OCI-LY7 (cell line): ENCODE measurements around the gene GALNTL6. TPM values are rescaled to one million over a fixed set of nuclear protein-coding genes. Genes with fewer than 3 reads are reported as not detected.

Experiments used
- BruUV-seq: library from RNA; stranded (reverse); fragments of 400-500 nt; replicated peaks from 2 replicates; lab custom pipeline; 2021; lab: Mats Ljungman, UMichigan
- CTCF ChIA-PET: fragments of 300-600 bp; sonication (Branson Sonifier 250); formaldehyde crosslinking; loops from one replicate; lab custom pipeline; 2022; ENCODE audit warnings: antibody characterized with exemption; ENCODE audit not compliant: unreplicated experiment; lab: Charles Lee
- POLR2A ChIA-PET: fragments of 300-600 bp; sonication (Branson Sonifier 250); formaldehyde crosslinking; loops from one replicate; lab custom pipeline; 2022; ENCODE audit warnings: antibody characterized with exemption; lab: Charles Lee
- DNase-seq: peaks from one replicate; pipeline ENCODE4 v3.0.0-alpha.2; 2015; ENCODE audit warnings: low spot score
- H2AFZ ChIP-seq: fragments of 200-600 bp; sonication (generic), shearing (Covaris generic); 2 replicates; pipeline ENCODE4 v1.6.1; 2014; ENCODE audit warnings: mild to moderate bottlenecking, antibody characterized with exemption, low read length, moderate library complexity
- H3K27ac ChIP-seq: fragments of 200-600 bp; sonication (generic); 2 replicates; pipeline ENCODE4 v1.5.1; 2014; ENCODE audit warnings: mixed run types, low read depth, mild to moderate bottlenecking, moderate library complexity, low read length, inconsistent platforms; ENCODE audit not compliant: poor library complexity, severe bottlenecking
- H3K36me3 ChIP-seq: fragments of 200-600 bp; sonication (generic); 2 replicates; pipeline ENCODE4 v1.6.1; 2014; ENCODE audit warnings: mild to moderate bottlenecking, antibody characterized with exemption, low read length, moderate library complexity, mixed read lengths; ENCODE audit not compliant: insufficient read depth
- H3K4me1 ChIP-seq: fragments of 200-600 bp; sonication (generic); 2 replicates; pipeline ENCODE4 v1.5.1; 2014; ENCODE audit warnings: mild to moderate bottlenecking, low read length; ENCODE audit not compliant: insufficient read depth, poor library complexity, severe bottlenecking
- H3K4me2 ChIP-seq: fragments of 200-600 bp; sonication (generic); 2 replicates; pipeline ENCODE4 v1.6.1; 2014; ENCODE audit warnings: mild to moderate bottlenecking, low read length
- H3K4me3 ChIP-seq: fragments of 200-600 bp; sonication (generic); 2 replicates; pipeline ENCODE4 v1.5.1; 2014; ENCODE audit warnings: mild to moderate bottlenecking, low read depth, low read length; ENCODE audit not compliant: poor library complexity, severe bottlenecking
- H3K79me2 ChIP-seq: fragments of 200-600 bp; sonication (generic); 2 replicates; pipeline ENCODE4 v1.6.1; 2016; ENCODE audit warnings: low read depth, mild to moderate bottlenecking, low read length, moderate library complexity, mixed read lengths; ENCODE audit not compliant: insufficient read depth
- H3K9me2 ChIP-seq: fragments of 200-600 bp; sonication (generic); 2 replicates; pipeline ENCODE4 v1.6.1; 2016; ENCODE audit warnings: mild to moderate bottlenecking, low read length, mixed read lengths; ENCODE audit not compliant: insufficient read depth
- H3K9me3 ChIP-seq: fragments of 200-600 bp; sonication (generic); 2 replicates; pipeline ENCODE4 v1.6.1; 2014; ENCODE audit warnings: mild to moderate bottlenecking, mixed run types, low read length, mixed read lengths
- H4K20me1 ChIP-seq: fragments of 200-600 bp; sonication (generic); 2 replicates; pipeline ENCODE4 v1.6.1; 2014; ENCODE audit warnings: mild to moderate bottlenecking, antibody characterized with exemption, low read length, moderate library complexity, mixed read lengths; ENCODE audit not compliant: insufficient read depth
- EZH2phosphoT487 ChIP-seq: fragments of 200-600 bp; sonication (generic); IDR thresholded peaks from 2 replicates; pipeline ENCODE4 v1.6.1; 2018; ENCODE audit warnings: low read depth, borderline replicate concordance, mild to moderate bottlenecking, mixed run types, antibody characterized with exemption, low read length, moderate library complexity, mixed read lengths
- intact Hi-C: fragments of 100-400 bp; cut with micrococcal nuclease; formaldehyde crosslinking; loops from one replicate; pipeline ENCODE4 v1.10.0; 2022; ENCODE audit not compliant: unreplicated experiment
- total RNA-seq, 2 experiments: library from RNA; depleted of rRNA in 1 of 2; stranded (reverse); fragments of >200 nt in 1 of 2; shearing (Covaris generic) in 1 of 2; gene quantifications; 2 replicates each; pipeline ENCODE4 v1.2.3, GENCODE V29; 2014 to 2022
- TF ChIP-seq, protein P1 (sequence below): fragments of 200-600 bp; sonication (generic); conservative IDR thresholded peaks from 2 replicates; pipeline ENCODE4 v1.5.1; 2014; ENCODE audit warnings: mild to moderate bottlenecking, antibody characterized with exemption, low read length, moderate library complexity, mixed read lengths

GALNTL6 gene
- total RNA-seq, 2 experiments from 2014 or later, result not detected

DNA sequence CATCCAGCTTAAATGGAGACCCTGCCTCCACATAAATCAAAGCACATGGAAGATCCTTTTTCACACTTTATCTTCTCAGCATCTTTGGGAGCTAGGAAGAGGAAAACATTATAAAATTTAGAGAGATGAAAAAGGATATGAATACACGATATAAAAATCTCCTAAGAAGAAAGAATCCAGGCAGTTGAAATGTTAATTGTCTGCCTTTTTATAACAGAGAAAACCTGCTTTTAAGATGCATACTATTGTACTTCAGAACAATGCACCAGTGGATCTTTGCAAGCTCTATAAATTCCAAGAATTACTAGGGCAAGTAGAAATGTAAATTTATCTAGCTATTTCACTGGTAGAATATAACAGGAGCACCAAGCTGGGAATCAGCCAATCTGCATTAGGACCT lies 1055.1 kb downstream of the GALNTL6 start:
- no peak overlapping the region for H3K27ac ChIP-seq
- no peaks in the 10 kb centered on the region for H3K9me2 ChIP-seq
- H3K36me3 ChIP-seq, result no peaks in the 10 kb centered on the region
- no peak overlapping the region for H3K4me2 ChIP-seq
- H3K4me1 ChIP-seq, result no peaks in the 10 kb centered on the region
- TF ChIP-seq, protein P1, sequence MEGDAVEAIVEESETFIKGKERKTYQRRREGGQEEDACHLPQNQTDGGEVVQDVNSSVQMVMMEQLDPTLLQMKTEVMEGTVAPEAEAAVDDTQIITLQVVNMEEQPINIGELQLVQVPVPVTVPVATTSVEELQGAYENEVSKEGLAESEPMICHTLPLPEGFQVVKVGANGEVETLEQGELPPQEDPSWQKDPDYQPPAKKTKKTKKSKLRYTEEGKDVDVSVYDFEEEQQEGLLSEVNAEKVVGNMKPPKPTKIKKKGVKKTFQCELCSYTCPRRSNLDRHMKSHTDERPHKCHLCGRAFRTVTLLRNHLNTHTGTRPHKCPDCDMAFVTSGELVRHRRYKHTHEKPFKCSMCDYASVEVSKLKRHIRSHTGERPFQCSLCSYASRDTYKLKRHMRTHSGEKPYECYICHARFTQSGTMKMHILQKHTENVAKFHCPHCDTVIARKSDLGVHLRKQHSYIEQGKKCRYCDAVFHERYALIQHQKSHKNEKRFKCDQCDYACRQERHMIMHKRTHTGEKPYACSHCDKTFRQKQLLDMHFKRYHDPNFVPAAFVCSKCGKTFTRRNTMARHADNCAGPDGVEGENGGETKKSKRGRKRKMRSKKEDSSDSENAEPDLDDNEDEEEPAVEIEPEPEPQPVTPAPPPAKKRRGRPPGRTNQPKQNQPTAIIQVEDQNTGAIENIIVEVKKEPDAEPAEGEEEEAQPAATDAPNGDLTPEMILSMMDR, result no peak
- no peak for TF ChIP-seq EZH2phosphoT487
- intact Hi-C loops, result no loop called here
- ChIA-PET POLR2A (no interaction called here), CTCF (no interaction called here)
- no peak for DNase-seq
- no peaks in the 10 kb centered on the region for H3K79me2 ChIP-seq
- no peak overlapping the region for H2AFZ ChIP-seq
- no peak overlapping the region for H3K4me3 ChIP-seq
- no peaks in the 10 kb centered on the region for H3K9me3 ChIP-seq
- no peaks in the 10 kb centered on the region for H4K20me1 ChIP-seq
- no TSS peak for BruUV-seq

DNA sequence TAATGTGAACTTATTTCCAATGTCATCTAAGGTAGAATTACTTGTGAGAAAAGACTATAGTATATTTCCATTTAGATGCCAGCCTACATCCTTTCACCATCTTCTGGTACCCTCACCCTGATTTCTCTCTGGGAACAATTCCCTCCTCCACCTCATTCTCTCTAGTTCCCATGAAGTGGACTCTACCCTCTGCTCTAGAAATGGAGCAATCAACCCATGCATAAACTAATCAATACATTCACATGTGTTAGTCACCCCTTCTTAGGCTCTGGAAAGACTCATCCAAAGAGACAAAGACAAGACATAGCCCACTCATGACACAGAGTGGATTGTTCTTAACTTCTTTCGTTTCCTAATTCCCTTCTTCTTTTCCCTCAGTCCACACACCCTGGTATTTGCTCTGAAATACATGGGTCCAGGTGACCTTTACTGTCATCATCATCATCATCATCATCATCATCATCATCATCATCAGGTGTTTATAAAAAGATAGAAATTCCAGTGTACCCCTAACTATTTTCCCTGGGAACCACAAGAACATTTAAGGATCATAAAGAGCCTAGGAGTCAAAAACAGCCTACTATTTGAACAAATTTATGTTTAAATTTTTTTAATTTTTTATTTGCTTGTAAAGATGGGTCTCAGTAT lies 1056.5 kb downstream of the GALNTL6 start:
- CTCF ChIA-PET, result no interaction called here
- no TSS peak for BruUV-seq
- POLR2A ChIA-PET, result no interaction called here

DNA sequence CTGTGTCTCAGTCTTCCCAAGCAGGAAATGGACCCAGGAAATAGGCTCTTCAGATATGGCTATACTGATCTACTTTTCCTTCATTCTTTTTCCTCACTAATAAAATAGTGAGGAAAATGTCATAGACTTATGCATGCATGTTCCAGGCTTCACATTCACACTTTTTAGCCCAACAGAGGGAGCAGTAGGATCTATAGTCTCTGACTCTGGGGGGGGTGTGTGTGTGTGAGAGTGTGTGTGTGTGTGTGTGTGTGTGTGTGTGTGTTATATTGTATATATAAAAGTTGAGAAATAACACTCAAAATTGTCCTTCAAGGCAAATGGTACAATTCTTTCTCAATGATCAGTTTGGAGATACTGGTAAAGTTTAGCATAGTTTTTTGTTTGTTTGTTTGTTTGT lies 1058.2 kb downstream of the GALNTL6 start:
- no TSS peak for BruUV-seq
- H3K27ac ChIP-seq, result no peak overlapping the region
- H3K36me3 ChIP-seq, result no peaks in the 10 kb centered on the region
- intact Hi-C loops, result no loop called here
- no peak overlapping the region for H3K4me2 ChIP-seq
- POLR2A ChIA-PET, result no interaction called here
- no peak overlapping the region for H2AFZ ChIP-seq
- no peak for DNase-seq
- H3K9me3 ChIP-seq, result no peaks in the 10 kb centered on the region
- no peaks in the 10 kb centered on the region for H3K9me2 ChIP-seq
- CTCF ChIA-PET, result no interaction called here
- no peaks in the 10 kb centered on the region for H3K79me2 ChIP-seq
- no peaks in the 10 kb centered on the region for H4K20me1 ChIP-seq
- no peak overlapping the region for H3K4me3 ChIP-seq
- H3K4me1 ChIP-seq, result no peaks in the 10 kb centered on the region
- TF ChIP-seq EZH2phosphoT487, result no peak
- TF ChIP-seq, protein P1, result no peak

More for the DNA sequence above, 1056.5 kb downstream of the GALNTL6 start:
- intact Hi-C loops, result no loop called here
- Histone ChIP-seq H3K9me3 (no peaks in the 10 kb centered on the region), H3K36me3 (no peaks in the 10 kb centered on the region), H4K20me1 (no peaks in the 10 kb centered on the region), H3K79me2 (no peaks in the 10 kb centered on the region), H3K9me2 (no peaks in the 10 kb centered on the region), H2AFZ (no peak overlapping the region), H3K27ac (no peak overlapping the region), H3K4me2 (no peak overlapping the region), H3K4me3 (no peak overlapping the region), H3K4me1 (no peaks in the 10 kb centered on the region)
- DNase-seq, result no peak
- TF ChIP-seq EZH2phosphoT487, result no peak
- TF ChIP-seq, protein P1, result no peak
